Measurements from ENCODE around the gene MGST2. TPM values are rescaled to one million over a fixed set of nuclear protein-coding genes. Genes with fewer than 3 reads are reported as not detected.

MGST2 gene
- total RNA-seq, 4 donors from 2014 or later, result 34.0 to 117 (median 78.7) TPM

DNA sequence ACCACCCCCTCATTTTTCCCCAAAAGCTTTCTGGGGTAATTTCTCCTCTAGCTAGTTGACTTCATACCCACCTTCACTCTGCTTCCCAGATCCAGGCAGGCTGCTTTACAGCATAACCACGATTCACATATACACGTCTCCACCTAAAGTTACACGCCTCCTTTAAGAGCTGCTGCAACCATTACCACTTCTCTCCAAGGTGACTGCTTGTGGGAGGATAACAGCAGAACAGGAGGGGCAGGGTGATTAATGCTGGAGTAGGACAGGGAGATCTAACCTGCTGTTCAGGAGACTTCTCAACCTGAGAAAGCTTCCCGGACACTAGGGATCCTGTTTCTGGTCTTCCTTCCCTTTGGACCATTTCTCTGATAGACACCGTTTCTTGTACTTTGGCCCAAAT, 77.4 kb downstream of the MGST2 start:
- Histone ChIP-seq H3K4me3 (replicated peaks in 1 of 3) (no peak overlapping the region), H3K36me3 (no peaks in the 10 kb centered on the region), H3K9me3 (no peaks in the 10 kb centered on the region), H3K27me3 (no peaks in the 10 kb centered on the region), H3K4me1 (peaks cover 16% of the 10 kb centered on the region in 2 donors), H3K27ac (no peak overlapping the region)
- no peak for DNase-seq
- intact Hi-C loops (cut with DNase I), result no loop called here
- TF ChIP-seq, protein P1, sequence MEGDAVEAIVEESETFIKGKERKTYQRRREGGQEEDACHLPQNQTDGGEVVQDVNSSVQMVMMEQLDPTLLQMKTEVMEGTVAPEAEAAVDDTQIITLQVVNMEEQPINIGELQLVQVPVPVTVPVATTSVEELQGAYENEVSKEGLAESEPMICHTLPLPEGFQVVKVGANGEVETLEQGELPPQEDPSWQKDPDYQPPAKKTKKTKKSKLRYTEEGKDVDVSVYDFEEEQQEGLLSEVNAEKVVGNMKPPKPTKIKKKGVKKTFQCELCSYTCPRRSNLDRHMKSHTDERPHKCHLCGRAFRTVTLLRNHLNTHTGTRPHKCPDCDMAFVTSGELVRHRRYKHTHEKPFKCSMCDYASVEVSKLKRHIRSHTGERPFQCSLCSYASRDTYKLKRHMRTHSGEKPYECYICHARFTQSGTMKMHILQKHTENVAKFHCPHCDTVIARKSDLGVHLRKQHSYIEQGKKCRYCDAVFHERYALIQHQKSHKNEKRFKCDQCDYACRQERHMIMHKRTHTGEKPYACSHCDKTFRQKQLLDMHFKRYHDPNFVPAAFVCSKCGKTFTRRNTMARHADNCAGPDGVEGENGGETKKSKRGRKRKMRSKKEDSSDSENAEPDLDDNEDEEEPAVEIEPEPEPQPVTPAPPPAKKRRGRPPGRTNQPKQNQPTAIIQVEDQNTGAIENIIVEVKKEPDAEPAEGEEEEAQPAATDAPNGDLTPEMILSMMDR (IDR thresholded peaks at IDR 0.05), result no peak
- TF ChIP-seq POLR2A (IDR thresholded peaks at IDR 0.05), result no peak
- WGBS, 2 donors, result 72 to 73% methylated on average over 5 of the region's 5 CpGs

DNA sequence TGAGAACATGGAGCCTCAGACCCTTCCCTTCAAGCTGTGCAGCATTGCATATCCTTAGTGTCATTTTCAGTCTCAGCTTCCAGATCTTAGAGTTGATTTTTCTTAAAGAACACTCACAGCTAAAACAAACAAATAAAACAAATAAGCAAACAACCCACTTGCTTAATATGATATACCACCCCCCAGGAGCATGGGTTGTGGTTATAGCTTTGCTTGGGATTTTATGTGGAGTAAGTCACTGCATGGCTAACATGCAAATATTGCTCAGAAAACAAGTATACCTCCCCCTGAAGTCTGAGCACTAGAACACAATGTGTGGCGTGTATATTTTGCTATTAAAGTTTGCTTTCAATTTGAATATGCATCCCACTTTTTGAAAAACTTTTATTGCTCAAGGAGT, 78.6 kb downstream of the MGST2 start:
- TF ChIP-seq POLR2A (IDR thresholded peaks at IDR 0.05), result no peak
- TF ChIP-seq, protein P1 (IDR thresholded peaks at IDR 0.05), result no peak
- intact Hi-C loops (cut with DNase I), result no loop called here
- Histone ChIP-seq H3K36me3 (no peaks in the 10 kb centered on the region), H3K27ac (no peak overlapping the region), H3K9me3 (no peaks in the 10 kb centered on the region), H3K27me3 (no peaks in the 10 kb centered on the region), H3K4me1 (peaks cover 16% of the 10 kb centered on the region in 2 donors), H3K4me3 (replicated peaks in 1 of 3) (no peak overlapping the region)
- WGBS, 2 donors, result 95 to 96% methylated on average over 1 of the region's 1 CpG
- no peak for DNase-seq

DNA sequence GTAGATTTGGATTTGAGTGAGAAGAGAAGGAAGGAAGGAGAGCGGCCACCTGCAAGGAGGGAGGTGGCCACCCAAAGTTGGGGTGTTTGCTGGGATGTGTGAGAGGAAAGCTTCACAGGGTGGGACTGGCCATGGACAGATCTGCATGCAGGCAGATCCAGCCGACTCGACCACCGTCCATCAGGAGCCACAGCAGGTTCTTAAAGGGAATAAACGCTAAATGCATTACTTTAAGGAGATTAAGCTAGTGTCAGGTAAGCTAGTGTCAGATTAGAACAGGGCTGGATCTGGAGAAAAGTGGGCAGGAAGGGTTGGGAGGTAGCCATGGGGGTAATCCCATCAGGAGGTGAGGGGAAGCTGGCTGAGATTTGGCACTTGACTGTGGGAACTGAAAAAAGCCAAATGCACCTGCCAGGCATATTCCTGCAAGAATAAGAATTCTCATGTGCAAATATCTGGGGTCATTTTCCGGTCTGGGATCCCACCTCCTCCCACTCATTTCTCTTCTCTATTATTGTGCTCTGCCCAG, 79.6 kb downstream of the MGST2 start:
- no peaks in the 10 kb centered on the region for H3K27me3 ChIP-seq
- H3K4me1 ChIP-seq, result peaks cover 10 to 11% of the 10 kb centered on the region in 2 donors
- no peak for TF ChIP-seq POLR2A (IDR thresholded peaks at IDR 0.05)
- TF ChIP-seq, protein P1 (IDR thresholded peaks at IDR 0.05), result no peak
- DNase-seq, result no peak
- no peak overlapping the region for H3K4me3 ChIP-seq (replicated peaks in 1 of 3)
- H3K27ac ChIP-seq, result no peak overlapping the region
- 90 to 91% methylated on average over 6 of the region's 6 CpGs for WGBS, 2 donors
- no peaks in the 10 kb centered on the region for H3K36me3 ChIP-seq
- H3K9me3 ChIP-seq, result no peaks in the 10 kb centered on the region
- intact Hi-C loops (cut with DNase I), result no loop called here

DNA sequence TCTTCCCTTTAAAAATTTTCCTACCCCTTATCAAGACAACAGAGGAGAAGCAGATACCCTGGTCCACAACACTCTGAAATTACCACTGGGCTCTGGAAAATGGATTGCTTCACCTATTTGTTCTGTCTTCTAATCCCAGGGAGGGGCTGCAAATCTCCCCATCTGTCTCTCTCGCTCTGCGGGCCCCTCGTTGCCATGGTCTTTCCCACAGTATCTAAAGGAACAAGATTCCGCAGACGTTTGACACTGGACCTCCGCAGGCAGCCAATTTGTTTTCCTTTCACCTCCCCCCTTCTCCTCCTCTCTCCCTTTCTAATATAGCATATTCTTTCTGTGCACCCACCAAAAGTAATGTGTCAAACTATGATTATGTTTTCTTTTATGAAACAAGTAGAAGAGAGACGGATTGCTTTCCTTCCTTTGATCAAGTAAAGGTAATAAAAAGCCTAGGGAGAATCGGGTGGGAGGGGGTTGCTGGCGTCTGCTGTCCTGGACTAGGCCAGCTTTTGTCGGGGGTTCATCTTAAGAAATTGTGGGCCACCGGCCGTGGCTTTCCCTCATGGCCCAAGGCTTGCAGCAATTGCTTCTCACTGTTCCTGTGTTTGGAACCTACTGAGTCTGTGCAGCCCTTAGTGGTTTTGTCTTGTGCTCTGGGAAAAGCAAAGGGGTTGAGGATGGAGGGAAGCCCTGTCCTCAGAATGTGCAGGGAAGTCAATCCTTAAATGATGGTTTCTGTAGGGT, 81.0 kb downstream of the MGST2 start:
- intact Hi-C loops (cut with DNase I), result no loop called here
- no peaks in the 10 kb centered on the region for H3K27me3 ChIP-seq
- H3K27ac ChIP-seq, result no peak overlapping the region
- DNase-seq, result no peak
- WGBS, 2 donors, result 81 to 82% methylated on average over 12 of the region's 12 CpGs
- TF ChIP-seq POLR2A (IDR thresholded peaks at IDR 0.05), result no peak
- TF ChIP-seq, protein P1 (IDR thresholded peaks at IDR 0.05), result no peak
- no peaks in the 10 kb centered on the region for H3K36me3 ChIP-seq
- H3K4me1 ChIP-seq, result no peaks in the 10 kb centered on the region
- H3K4me3 ChIP-seq (replicated peaks in 1 of 3), result no peak overlapping the region
- H3K9me3 ChIP-seq, result no peaks in the 10 kb centered on the region

DNA sequence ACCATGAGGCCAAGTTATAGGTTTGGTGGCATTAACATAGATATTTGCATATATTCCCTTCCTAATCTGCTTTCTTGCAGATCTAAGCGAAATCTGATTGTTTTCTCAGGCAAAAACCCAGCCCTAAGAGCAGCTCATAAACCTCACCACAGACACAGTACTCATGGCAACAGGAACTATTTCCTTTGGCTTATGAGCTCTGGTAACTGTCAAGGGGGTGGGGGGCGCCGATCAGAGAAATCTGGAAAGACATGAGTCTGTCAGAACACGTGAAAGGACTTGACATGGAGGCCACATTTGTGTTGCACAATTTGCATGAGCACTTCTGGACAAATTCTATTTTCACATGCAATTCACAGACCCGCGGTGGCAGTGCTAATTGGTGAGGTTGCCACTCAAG, 83.7 kb downstream of the MGST2 start:
- H3K27me3 ChIP-seq, result no peaks in the 10 kb centered on the region
- no peaks in the 10 kb centered on the region for H3K9me3 ChIP-seq
- no peak overlapping the region for H3K27ac ChIP-seq
- H3K4me3 ChIP-seq (replicated peaks in 1 of 3), result no peak overlapping the region
- intact Hi-C loops (cut with DNase I), result no loop called here
- no peaks in the 10 kb centered on the region for H3K4me1 ChIP-seq
- WGBS, 2 donors, result 80 to 83% methylated on average over 6 of the region's 6 CpGs
- H3K36me3 ChIP-seq, result no peaks in the 10 kb centered on the region
- no peak for DNase-seq
- no peak for TF ChIP-seq POLR2A (IDR thresholded peaks at IDR 0.05)
- TF ChIP-seq, protein P1 (IDR thresholded peaks at IDR 0.05), result no peak
